GM18505 (cell line): ENCODE measurements around the gene KDM3A.

Experiments
- ATAC-seq: cut with Tn5 transposase; IDR thresholded peaks from one replicate; pipeline ENCODE4 v1.9.1; 2021; ENCODE audit not compliant: unreplicated experiment
- POLR2A ChIP-seq: IDR thresholded peaks from 4 replicates; pipeline ENCODE4 v1.6.1; 2011; ENCODE audit warnings: borderline replicate concordance; ENCODE audit not compliant: insufficient read depth, insufficient read length; ENCODE audit errors: extremely low read depth

Gene KDM3A

GRCh38 chr2:86440631-86441391 lies at the start of gene KDM3A:
Gene KDM3A (plus strand): TSS chr2:86441371. CDS start chr2:86442048, 677 bp downstream.
- peak; percentile 80 for ATAC-seq
- peak; percentile 39 for TF ChIP-seq POLR2A

GRCh38 chr2:86392873-86393518 lies 48.2 kb upstream of the KDM3A start:
- no peak for TF ChIP-seq POLR2A
- no peak for ATAC-seq

GRCh38 chr2:86393521-86394491 lies 47.4 kb upstream of the KDM3A start:
- TF ChIP-seq POLR2A = no peak
- ATAC-seq = no peak

- no peak for TF ChIP-seq POLR2A
- ATAC-seq = no peak
Observed at GRCh38 chr2:86396291-86396785, 44.8 kb upstream of the KDM3A start.

GRCh38 chr2:86397986-86398385 lies 43.2 kb upstream of the KDM3A start:
- ATAC-seq = no peak

GRCh38 chr2:86398500-86399474 lies 42.4 kb upstream of the KDM3A start:
- ATAC-seq = no peak
- TF ChIP-seq POLR2A = no peak

More at GRCh38 chr2:86397986-86398385, 43.2 kb upstream of the KDM3A start:
- no peak for TF ChIP-seq POLR2A

- no peak for TF ChIP-seq POLR2A
- no peak for ATAC-seq
Observed at GRCh38 chr2:86400321-86400720, 40.9 kb upstream of the KDM3A start.

- no peak for TF ChIP-seq POLR2A
- ATAC-seq = no peak
Observed at GRCh38 chr2:86410581-86410980, 30.6 kb upstream of the KDM3A start.

- no peak for TF ChIP-seq POLR2A
Observed at GRCh38 chr2:86411396-86411795, 29.8 kb upstream of the KDM3A start.

GRCh38 chr2:86412007-86412406 lies 29.2 kb upstream of the KDM3A start:
- no peak for ATAC-seq
- TF ChIP-seq POLR2A = no peak

More at GRCh38 chr2:86411396-86411795, 29.8 kb upstream of the KDM3A start:
- ATAC-seq = no peak

- TF ChIP-seq POLR2A = no peak
- ATAC-seq = no peak
Observed at GRCh38 chr2:86413296-86414094, 27.7 kb upstream of the KDM3A start.
